Fibroblast of villous mesenchyme (primary cell): Measurements from ENCODE around the gene TTI1. TPM values are rescaled to one million over a fixed set of nuclear protein-coding genes. Genes with fewer than 3 reads are reported as not detected.

Source experiments
- DNase-seq: peaks from one replicate; pipeline ENCODE4 v3.0.0-alpha.2; 2010; ENCODE audit warnings: low read depth
- H3K4me3 ChIP-seq: 2 replicates; pipeline ENCODE4 v1.5.1; 2011; ENCODE audit warnings: low read depth, mild to moderate bottlenecking, low read length
- CTCF ChIP-seq: IDR thresholded peaks from 2 replicates; pipeline ENCODE4 v1.5.1; 2012; ENCODE audit warnings: low read depth, mild to moderate bottlenecking, low read length; ENCODE audit not compliant: insufficient read depth
- total RNA-seq: library from RNA; depleted of rRNA; stranded (reverse); fragments of >200 nt; gene quantifications from 2 replicates; pipeline ENCODE4 v1.2.3, GENCODE V29; 2012

TTI1 gene
- total RNA-seq, 1 donor = 24.2 TPM

GRCh38 chr20:38007526-38007925 lies 25.7 kb downstream of the TTI1 start:
- no peak overlapping the region for H3K4me3 ChIP-seq
- no peak for TF ChIP-seq CTCF
- DNase-seq = no peak

DNA sequence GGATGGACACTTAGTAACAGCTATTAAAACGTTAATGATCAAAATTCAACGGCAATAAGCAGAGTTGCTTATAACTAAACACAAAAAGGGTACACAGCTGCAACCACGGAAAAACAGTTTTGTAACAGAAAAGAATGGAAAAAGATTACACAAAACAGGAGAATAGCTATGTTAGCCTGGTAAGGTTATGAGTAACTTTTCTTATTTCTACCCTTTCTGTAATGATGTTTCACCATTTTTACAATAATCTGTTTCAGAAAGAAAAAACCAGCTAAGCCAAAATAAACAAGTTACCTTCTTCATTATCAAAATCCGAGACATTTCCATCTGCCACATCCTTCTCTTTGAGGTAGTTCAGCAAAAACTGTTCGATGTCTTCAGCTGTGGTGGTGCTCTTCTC lies 27.4 kb downstream of the TTI1 start:
- TF ChIP-seq CTCF = no peak
- DNase-seq = no peak
- H3K4me3 ChIP-seq = no peak overlapping the region

- TF ChIP-seq CTCF = no peak
- no peak for DNase-seq
- no peak overlapping the region for H3K4me3 ChIP-seq
These were observed 28.8 kb downstream of the TTI1 start for GRCh38 chr20:38004416-38004815.

GRCh38 chr20:38002422-38002821 lies 30.8 kb downstream of the TTI1 start:
- no peak for TF ChIP-seq CTCF
- DNase-seq = no peak
- no peak overlapping the region for H3K4me3 ChIP-seq

- no peak for TF ChIP-seq CTCF
- no peak overlapping the region for H3K4me3 ChIP-seq
- DNase-seq = peak; percentile 28
These were observed 31.3 kb downstream of the TTI1 start for GRCh38 chr20:38001981-38002380.

- no peak overlapping the region for H3K4me3 ChIP-seq
- peak; percentile 77 for DNase-seq
- no peak for TF ChIP-seq CTCF
These were observed 31.9 kb downstream of the TTI1 start for GRCh38 chr20:38001173-38001875.

DNA sequence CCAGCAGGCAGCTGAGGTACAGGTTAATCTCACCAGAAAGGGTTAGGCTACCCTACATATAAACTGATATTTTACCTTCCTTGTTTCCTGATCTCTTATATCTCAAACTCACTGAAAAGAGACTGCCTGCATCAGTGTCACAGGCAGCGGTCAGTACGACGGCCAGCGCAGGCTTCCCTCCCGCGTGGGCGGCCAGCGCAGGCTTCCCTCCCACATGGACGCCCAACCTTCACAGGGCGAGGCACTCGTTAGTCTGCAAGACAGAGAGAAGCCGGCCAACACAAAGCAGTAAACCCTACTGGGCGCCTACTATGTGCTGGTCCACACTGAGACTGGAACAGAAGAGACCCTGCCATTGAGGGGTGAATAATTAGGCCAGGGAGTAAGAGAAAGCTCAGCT lies 33.0 kb downstream of the TTI1 start:
- DNase-seq = no peak
- no peak for TF ChIP-seq CTCF
- H3K4me3 ChIP-seq = no peak overlapping the region
